Muscle of arm (tissue), 14 donors: ENCODE measurements around the gene SLN. TPM values are rescaled to one million over a fixed set of nuclear protein-coding genes. Genes with fewer than 3 reads are reported as not detected.
"Not testable (repeated sequence)": the region's sequence is repeated elsewhere in the genome, so short reads cannot be mapped to it uniquely, and the experiment has no call there.

Source experiments
- DNase-seq: peaks from one replicate; pipeline ENCODE4 v3.0.0-alpha.2; 2013
- long read RNA-seq, 11 donors: transcript quantifications; one replicate each; lab custom pipeline, GENCODE V29; 2026
- polyA plus RNA-seq, 12 donors: library from polyadenylated mRNA; unstranded; fragments of 120-200 nt; gene quantifications; one replicate each; pipeline ENCODE4 v1.2.1, GENCODE V29; 2013; ENCODE audit not compliant: insufficient read length in 12 of 12

SLN gene
- 1,000 to 10,000 TPM in 10 of 12 donors, 100 to 1,000 TPM in 1, not detected in 1; 801 to 3,016 (median 2,101) TPM for polyA plus RNA-seq
- long read RNA-seq, donor 1, partial matches to known transcripts: 0 of 1 reads
- long read RNA-seq, donor 1, other reads (novel, unspliced or antisense): 0 of 1 reads
- long read RNA-seq, donor 2, transcript SLN-201 (2 exons, 722 nt): major isoform, 4,089 of 4,347 reads
- long read RNA-seq, donor 2, partial matches to known transcripts: 161 of 4,347 reads
- long read RNA-seq, donor 2, other reads (novel, unspliced or antisense): 96 of 4,347 reads
- long read RNA-seq, donor 3, transcript SLN-201 (2 exons, 722 nt): major isoform, 1,653 of 3,325 reads
- long read RNA-seq, donor 3, partial matches to known transcripts: 1,638 of 3,325 reads
- long read RNA-seq, donor 3, other reads (novel, unspliced or antisense): 34 of 3,325 reads
- long read RNA-seq, donor 4, transcript SLN-201 (2 exons, 722 nt): major isoform, 1,277 of 1,321 reads
- long read RNA-seq, donor 4, partial matches to known transcripts: 0 of 1,321 reads
- long read RNA-seq, donor 4, other reads (novel, unspliced or antisense): 43 of 1,321 reads
- long read RNA-seq, donor 5: 0 reads
- long read RNA-seq, donor 6, transcript SLN-201 (2 exons, 722 nt): major isoform, 1,700 of 1,736 reads
- long read RNA-seq, donor 6, partial matches to known transcripts: 0 of 1,736 reads
- long read RNA-seq, donor 6, other reads (novel, unspliced or antisense): 36 of 1,736 reads
- long read RNA-seq, donor 7, transcript SLN-201 (2 exons, 722 nt): major isoform, 1,553 of 2,744 reads
- long read RNA-seq, donor 7, partial matches to known transcripts: 1,158 of 2,744 reads
- long read RNA-seq, donor 7, other reads (novel, unspliced or antisense): 33 of 2,744 reads
- long read RNA-seq, donor 8, transcript SLN-201 (2 exons, 722 nt): major isoform, 4,378 of 4,443 reads
- long read RNA-seq, donor 8, partial matches to known transcripts: 0 of 4,443 reads
- long read RNA-seq, donor 8, other reads (novel, unspliced or antisense): 63 of 4,443 reads
- long read RNA-seq, donor 9, transcript SLN-201 (2 exons, 722 nt): major isoform, 1,260 of 1,288 reads
- long read RNA-seq, donor 9, partial matches to known transcripts: 0 of 1,288 reads
- long read RNA-seq, donor 9, other reads (novel, unspliced or antisense): 27 of 1,288 reads
- long read RNA-seq, donor 10, transcript SLN-201 (2 exons, 722 nt): major isoform, 3,877 of 3,963 reads
- long read RNA-seq, donor 10, partial matches to known transcripts: 0 of 3,963 reads
- long read RNA-seq, donor 10, other reads (novel, unspliced or antisense): 84 of 3,963 reads
- long read RNA-seq, donor 11, transcript SLN-201 (2 exons, 722 nt): major isoform, 3,093 of 3,183 reads
- long read RNA-seq, donor 11, partial matches to known transcripts: 0 of 3,183 reads
- long read RNA-seq, donor 11, other reads (novel, unspliced or antisense): 86 of 3,183 reads

GRCh38 chr11:107711861-107712755, at the start of gene SLN:
SLN (minus strand) TSS chr11:107712056.
- DNase-seq: no peak

- DNase-seq: not testable (repeated sequence)
Measured at GRCh38 chr11:107758719-107759355, 47.0 kb upstream of the SLN start.

GRCh38 chr11:107757661-107758060, 45.8 kb upstream of the SLN start:
- DNase-seq: no peak

- no peak for DNase-seq
Measured at GRCh38 chr11:107756553-107756952, 44.7 kb upstream of the SLN start.

- DNase-seq: peak; percentile 42
Measured at GRCh38 chr11:107752949-107753822, 41.3 kb upstream of the SLN start.

- no peak for DNase-seq
Measured at GRCh38 chr11:107752508-107752907, 40.7 kb upstream of the SLN start.

GRCh38 chr11:107751082-107751481, 39.2 kb upstream of the SLN start:
- DNase-seq: no peak

GRCh38 chr11:107750313-107750712, 38.5 kb upstream of the SLN start:
- DNase-seq: no peak

GRCh38 chr11:107747622-107748021, 35.8 kb upstream of the SLN start:
- DNase-seq: no peak

GRCh38 chr11:107744736-107745135, 32.9 kb upstream of the SLN start:
- DNase-seq: no peak

- no peak for DNase-seq
Measured at GRCh38 chr11:107743191-107743590, 31.3 kb upstream of the SLN start.

- no peak for DNase-seq
Measured at GRCh38 chr11:107741044-107741823, 29.4 kb upstream of the SLN start.

- DNase-seq: no peak
Measured at GRCh38 chr11:107740271-107740670, 28.4 kb upstream of the SLN start.

GRCh38 chr11:107736546-107736945, 24.7 kb upstream of the SLN start:
- no peak for DNase-seq

GRCh38 chr11:107733518-107733917, 21.7 kb upstream of the SLN start:
- DNase-seq: no peak

GRCh38 chr11:107732689-107733051, 20.8 kb upstream of the SLN start:
- no peak for DNase-seq

GRCh38 chr11:107731941-107732688, 20.3 kb upstream of the SLN start:
- DNase-seq: no peak
